Ectodermal cell (in vitro differentiated cells): ENCODE measurements around the gene SYF2.

ENCODE experiments used
- H3K27ac ChIP-seq: 2 replicates; pipeline ENCODE4 v1.7.0; 2013; ENCODE audit warnings: mild to moderate bottlenecking, low read depth, low read length; ENCODE audit not compliant: insufficient read depth, poor library complexity, severe bottlenecking
- H3K27me3 ChIP-seq: 2 replicates; pipeline ENCODE4 v1.7.0; 2013; ENCODE audit warnings: mild to moderate bottlenecking, low read length; ENCODE audit not compliant: insufficient read depth, control insufficient read depth, poor library complexity, severe bottlenecking
- H3K36me3 ChIP-seq: one replicate; pipeline ENCODE4 v1.7.0; 2013; ENCODE audit warnings: low read length; ENCODE audit not compliant: control insufficient read depth, insufficient read depth
- H3K4me1 ChIP-seq: one replicate; pipeline ENCODE4 v1.7.0; 2013; ENCODE audit warnings: low read length; ENCODE audit not compliant: control insufficient read depth, insufficient read depth
- H3K4me3 ChIP-seq: 2 replicates; pipeline ENCODE4 v1.7.0; 2013; ENCODE audit warnings: low read depth, low read length, control low read depth; ENCODE audit not compliant: insufficient read depth
- H3K9me3 ChIP-seq: 2 replicates; pipeline ENCODE4 v1.7.0; 2013; ENCODE audit warnings: mild to moderate bottlenecking, low read length, moderate library complexity; ENCODE audit not compliant: control insufficient read depth
- WGBS, 2 experiments: methylation state at CpG; one replicate each; pipeline ENCODE4 v1.1.7; 2013; ENCODE audit warnings: missing lambda C conversion rate in 2 of 2; 5-methylcytosine and 5-hydroxymethylcytosine counted together

The SYF2 gene

DNA sequence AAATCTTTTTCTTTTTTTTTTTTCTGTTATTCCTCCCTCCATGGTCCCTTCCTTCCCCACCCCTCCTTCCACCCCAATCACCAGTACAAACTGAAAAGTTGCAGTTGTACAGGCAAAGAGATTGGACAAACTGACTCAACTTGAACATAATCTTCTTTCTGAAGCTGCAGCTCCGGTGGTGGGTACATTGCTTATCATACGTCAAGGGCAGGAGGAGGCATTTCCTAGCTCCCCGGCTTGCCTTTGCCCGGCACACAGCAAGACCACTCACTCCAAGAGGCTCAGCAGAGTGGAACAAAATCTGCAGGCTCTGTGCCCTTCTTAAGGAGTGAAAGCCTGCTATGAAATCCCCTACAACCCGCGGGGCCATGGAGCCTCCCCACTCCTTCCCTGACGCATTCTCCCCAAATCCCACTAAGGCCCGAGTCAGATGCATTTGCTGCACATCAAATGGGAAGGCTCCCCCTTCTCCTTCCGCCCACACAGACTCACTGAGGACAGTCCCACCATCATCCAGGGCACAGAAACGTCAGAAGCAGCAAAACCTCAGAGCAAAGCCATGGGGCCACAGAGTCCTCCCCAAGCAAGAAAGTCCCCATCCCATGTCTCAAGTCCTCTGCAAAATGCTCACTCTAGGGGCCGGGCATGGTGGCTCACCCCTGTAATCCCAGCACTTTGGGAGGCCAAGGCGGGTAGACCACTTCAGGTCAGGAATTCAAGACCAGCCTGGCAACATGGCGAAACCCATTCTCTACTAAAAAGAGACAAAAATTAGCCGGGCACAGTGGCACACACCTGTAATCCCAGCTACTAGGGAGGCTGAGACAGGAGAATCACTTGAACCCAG lies 45.9 kb downstream of the SYF2 start:
- Histone ChIP-seq H3K36me3 (no peaks in the 10 kb centered on the region), H3K4me1 (no peaks in the 10 kb centered on the region), H3K9me3 (no peaks in the 10 kb centered on the region), H3K27me3 (no peaks in the 10 kb centered on the region), H3K27ac (no peak overlapping the region), H3K4me3 (no peak overlapping the region)
- 87 to 90% methylated on average over 14 of the region's 14 CpGs for WGBS, 2 experiments

DNA sequence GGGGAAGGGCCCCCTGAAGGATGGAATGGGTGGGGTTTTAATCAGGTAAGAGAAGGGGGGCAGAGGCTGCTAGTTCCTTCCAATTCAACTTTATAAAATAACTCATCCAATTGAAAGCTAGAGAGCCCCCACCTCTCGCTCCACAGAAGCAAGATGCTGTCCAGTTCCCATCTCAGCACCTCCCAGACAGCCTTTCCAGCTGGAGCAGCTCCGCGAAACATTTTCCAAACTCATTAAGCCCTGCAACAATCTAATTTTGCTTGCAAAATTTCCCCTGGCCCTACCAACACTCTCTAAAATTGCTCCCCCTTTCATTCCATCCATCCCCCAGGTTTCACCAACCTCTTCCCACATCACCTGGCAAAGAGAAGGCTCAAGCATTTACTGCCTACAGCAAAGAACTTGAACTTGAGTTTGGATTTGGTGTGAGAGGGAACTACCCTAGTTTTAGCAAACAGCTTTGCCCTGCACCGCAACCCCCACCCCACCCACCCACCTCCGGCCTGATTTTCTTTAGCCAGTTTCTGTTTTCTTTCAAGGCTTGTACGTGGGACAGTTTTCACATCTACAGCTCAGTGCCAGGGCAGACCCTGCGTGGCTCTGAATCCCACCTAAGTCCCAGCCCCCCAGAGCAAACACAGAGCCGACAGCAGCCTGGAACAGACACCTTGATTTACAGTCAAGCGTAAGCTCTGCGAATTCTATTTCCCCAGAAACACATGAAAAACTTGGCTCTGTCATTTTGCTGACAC lies 46.7 kb downstream of the SYF2 start:
- H3K27ac ChIP-seq, result no peak overlapping the region
- 91% methylated on average over 10 of the region's 10 CpGs for WGBS, 2 experiments
- H3K4me3 ChIP-seq, result no peak overlapping the region
- H3K4me1 ChIP-seq, result no peaks in the 10 kb centered on the region
- H3K36me3 ChIP-seq, result no peaks in the 10 kb centered on the region
- H3K9me3 ChIP-seq, result no peaks in the 10 kb centered on the region
- no peaks in the 10 kb centered on the region for H3K27me3 ChIP-seq

DNA sequence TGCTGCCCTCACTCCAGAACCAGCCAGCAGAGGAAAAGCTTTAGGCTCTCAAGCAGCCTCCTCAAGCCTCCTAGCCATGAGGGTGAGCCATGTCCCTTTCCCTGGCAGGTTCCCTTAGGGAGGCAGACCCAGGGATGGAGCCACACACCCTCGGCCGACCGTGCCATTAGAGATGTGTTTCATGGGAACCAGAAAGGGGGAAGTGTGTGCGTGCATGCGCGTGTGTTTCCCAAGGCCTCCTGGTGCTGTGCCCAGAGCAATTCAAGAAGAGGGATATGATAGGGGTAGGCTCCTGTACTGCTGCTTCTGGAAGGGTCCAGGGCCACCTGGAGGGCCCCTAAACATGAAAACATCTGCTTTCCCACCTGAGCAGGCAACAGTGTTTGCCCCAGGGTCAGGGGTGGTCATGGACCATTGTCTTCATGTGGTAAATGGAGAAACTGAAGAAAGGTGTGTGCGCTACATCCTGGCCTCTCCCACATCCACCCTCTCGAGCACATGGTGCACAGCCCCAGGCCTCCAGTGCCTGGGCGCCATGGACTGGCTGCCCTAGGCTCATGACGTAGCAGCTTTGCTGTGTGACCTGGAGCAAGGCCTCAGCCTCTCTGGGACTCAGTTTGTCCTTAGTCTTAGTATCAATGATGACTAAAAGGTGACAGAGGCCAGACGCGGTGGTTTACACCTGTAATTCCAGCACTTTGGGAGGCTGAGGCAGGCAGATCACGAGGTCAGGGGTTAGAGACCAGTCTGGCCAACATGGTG lies 48.1 kb downstream of the SYF2 start:
- no peaks in the 10 kb centered on the region for H3K27me3 ChIP-seq
- H3K4me1 ChIP-seq, result no peaks in the 10 kb centered on the region
- no peak overlapping the region for H3K27ac ChIP-seq
- H3K9me3 ChIP-seq, result no peaks in the 10 kb centered on the region
- H3K4me3 ChIP-seq, result no peak overlapping the region
- 93 to 95% methylated on average over 13 of the region's 13 CpGs for WGBS, 2 experiments
- H3K36me3 ChIP-seq, result no peaks in the 10 kb centered on the region

DNA sequence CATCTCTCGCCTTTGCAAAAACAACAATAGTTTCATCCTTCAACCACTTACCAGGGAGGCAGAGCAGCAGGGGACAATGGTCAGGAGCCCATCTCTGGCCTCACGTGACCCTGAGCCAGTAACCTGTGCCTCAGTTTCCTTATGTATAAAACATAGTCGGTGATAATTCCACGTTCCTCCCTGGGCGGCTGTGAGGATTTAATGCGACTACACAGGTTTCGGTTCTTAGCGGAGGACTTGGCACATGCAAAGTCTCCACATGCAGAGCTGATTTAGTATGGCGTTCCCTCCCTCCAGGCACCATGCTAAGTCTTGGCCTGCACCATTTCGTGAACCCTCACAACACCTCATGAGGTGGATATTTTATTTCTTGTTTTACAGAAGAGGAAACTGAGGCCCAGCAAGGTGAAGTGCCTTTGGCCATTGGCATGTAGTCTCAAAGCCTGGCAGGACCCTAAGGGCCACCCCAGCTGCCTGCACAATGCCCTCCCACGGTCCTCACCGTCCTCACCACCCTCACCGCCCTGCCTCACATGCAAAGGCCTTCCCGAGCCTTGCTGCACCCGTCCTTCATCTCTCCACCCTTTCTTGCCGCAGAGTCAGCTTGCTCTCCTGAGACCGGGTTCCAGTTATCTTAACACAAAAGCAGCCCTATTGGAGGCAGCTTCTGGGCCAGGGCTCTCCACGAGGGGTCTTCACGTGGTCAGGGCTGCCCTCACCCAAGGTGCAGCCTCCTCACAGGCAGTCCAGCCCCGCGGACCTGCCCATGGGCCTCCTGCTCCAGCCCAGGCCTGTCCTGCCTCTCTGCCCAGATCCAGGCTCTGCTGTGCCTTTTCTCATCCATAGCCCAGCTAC lies 48.9 kb downstream of the SYF2 start:
- H3K27me3 ChIP-seq, result no peaks in the 10 kb centered on the region
- no peaks in the 10 kb centered on the region for H3K4me1 ChIP-seq
- no peak overlapping the region for H3K27ac ChIP-seq
- H3K9me3 ChIP-seq, result no peaks in the 10 kb centered on the region
- H3K4me3 ChIP-seq, result no peak overlapping the region
- 91 to 94% methylated on average over 21 of the region's 21 CpGs for WGBS, 2 experiments
- H3K36me3 ChIP-seq, result no peaks in the 10 kb centered on the region

DNA sequence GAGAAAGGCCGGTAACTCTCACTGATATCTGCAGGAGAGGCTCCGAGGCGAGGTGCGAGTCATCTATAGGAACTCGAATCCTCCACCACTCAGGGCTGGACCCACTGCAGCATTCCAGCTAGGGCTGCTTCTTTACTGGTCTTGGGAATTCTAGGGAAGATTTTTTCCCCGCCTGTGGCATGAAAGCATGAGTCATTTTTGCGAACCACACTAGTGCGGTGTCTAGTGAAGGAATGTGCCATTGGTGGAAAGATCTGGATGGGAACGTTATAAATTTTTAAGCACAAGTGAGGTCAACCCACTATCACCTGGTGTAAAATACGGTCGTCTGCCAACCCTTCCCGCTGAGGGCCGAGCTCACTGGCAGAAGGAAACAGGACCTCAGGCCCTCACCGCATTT lies 49.7 kb downstream of the SYF2 start:
- WGBS, 2 experiments, result 89 to 95% methylated on average over 14 of the region's 14 CpGs

DNA sequence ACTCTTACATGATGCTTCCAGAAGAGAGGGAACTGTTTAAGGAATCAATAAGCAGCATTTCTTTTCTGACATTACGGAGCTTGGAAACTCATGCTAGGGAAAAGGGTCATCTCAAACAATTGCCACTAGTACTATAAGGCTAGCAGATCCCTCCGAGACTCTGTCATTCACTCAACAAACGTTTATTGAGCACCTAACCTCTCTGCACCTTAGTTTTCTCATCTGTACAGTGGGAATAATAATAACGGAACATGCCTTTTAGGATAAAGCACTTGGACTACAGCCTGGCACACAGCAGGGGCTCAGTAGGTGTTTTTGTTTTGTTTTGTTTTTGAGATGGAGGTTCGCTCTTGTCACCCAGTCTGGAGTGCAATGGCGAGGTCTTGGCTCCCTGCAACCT lies 51.3 kb downstream of the SYF2 start:
- WGBS, 2 experiments, result 92 to 94% methylated on average over 6 of the region's 6 CpGs
- Histone ChIP-seq H3K27ac (no peak overlapping the region), H3K4me3 (no peak overlapping the region), H3K4me1 (no peaks in the 10 kb centered on the region), H3K36me3 (no peaks in the 10 kb centered on the region), H3K27me3 (no peaks in the 10 kb centered on the region), H3K9me3 (no peaks in the 10 kb centered on the region)

More for the DNA sequence above, 49.7 kb downstream of the SYF2 start:
- Histone ChIP-seq H3K4me3 (no peak overlapping the region), H3K27me3 (no peaks in the 10 kb centered on the region), H3K27ac (no peak overlapping the region), H3K36me3 (no peaks in the 10 kb centered on the region), H3K9me3 (no peaks in the 10 kb centered on the region), H3K4me1 (no peaks in the 10 kb centered on the region)

DNA sequence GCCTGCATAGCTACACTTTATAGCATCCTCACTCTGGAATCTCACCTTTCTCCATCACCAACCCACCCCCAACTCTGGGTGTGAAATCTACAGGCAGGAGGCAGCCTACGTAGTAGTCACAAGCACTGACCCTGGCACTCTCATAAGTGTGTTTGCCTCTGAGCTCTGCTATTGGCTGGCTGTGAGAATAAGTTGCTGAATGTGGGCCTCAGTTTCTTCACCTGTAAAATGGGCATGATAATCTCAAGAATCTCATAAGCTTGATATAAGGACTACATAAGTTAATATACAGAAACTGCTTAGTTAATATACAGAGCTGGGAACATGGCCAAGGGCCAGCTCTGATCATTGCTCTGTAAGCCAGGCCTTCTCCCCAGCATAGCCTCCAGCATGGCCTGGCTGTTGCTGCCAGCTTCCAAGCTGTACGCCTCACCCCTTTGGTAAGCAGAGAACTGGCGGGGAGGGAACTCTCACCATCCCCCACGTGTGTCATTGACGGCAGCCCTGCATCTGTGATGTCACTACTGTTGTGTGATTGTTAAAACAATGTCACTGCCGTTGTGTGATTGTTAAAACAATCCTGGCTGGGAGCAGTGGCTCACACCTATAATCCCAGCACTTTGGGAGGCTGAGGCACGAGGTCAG lies 53.3 kb downstream of the SYF2 start:
- Histone ChIP-seq H3K4me3 (no peak overlapping the region), H3K27ac (no peak overlapping the region), H3K36me3 (no peaks in the 10 kb centered on the region), H3K27me3 (no peaks in the 10 kb centered on the region), H3K4me1 (no peaks in the 10 kb centered on the region), H3K9me3 (no peaks in the 10 kb centered on the region)
- WGBS, 2 experiments, result 90% methylated on average over 7 of the region's 7 CpGs

DNA sequence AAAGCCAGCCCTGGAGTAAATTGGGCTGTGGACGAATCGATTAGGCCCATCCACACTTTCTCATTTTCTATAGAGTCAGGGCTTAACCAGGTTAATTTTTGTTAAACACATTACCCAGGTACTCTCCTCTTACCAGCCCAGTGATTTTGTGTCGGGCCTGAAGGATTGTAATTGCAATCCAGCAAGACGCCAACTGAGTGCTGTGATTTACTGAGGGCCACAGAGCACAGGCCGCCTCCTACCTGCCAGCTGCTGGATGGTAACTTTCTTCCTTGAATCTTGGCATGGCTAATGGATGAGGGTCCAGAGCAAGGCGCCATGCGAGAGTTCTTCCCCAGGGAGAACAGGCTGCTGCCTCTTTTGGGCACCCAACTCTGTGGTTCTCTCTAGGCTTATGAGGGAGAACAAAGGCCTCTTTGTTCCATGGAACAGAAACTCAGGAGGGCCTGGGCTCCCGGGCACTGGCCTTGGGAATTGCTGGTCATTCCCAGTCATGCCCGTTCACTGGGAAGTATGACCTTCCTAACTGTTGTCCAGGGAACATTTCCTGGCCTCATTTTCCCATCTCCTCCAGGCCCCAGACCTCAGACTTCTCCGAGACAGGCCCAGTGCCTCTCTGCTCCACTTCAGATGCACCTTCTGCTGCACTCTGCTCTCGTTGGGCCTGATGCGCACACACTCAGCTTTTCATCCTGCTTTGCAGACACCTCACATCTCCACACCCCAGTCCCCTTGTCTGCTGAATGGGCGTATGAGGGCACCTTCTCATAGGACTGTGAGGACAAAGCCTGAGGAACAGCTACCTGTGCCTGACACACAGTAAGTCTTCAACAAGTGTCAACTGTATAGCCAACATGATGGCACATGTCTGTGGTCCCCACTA lies 57.3 kb downstream of the SYF2 start:
- no peak overlapping the region for H3K27ac ChIP-seq
- no peaks in the 10 kb centered on the region for H3K27me3 ChIP-seq
- no peaks in the 10 kb centered on the region for H3K36me3 ChIP-seq
- H3K4me3 ChIP-seq, result no peak overlapping the region
- no peaks in the 10 kb centered on the region for H3K9me3 ChIP-seq
- H3K4me1 ChIP-seq, result no peaks in the 10 kb centered on the region
- WGBS, 2 experiments, result 92% methylated on average over 13 of the region's 13 CpGs

DNA sequence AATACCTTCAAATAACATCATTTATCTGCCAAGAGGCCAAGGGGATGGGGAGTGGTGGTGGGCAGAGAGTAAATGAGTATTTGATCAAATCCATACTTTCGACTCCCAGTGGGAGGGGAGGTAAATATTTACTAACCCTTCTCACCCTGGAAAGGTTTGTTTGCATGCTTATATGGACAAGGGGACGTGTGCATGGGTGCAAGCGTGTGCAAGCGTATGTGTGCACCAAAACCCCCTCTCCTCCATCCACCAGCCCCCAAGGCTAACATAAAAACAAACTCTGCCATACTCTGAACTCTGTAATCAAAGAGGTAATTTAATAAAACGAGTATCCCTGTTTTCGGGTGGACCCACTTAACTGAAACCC lies 58.0 kb downstream of the SYF2 start:
- no peaks in the 10 kb centered on the region for H3K4me1 ChIP-seq
- WGBS, 2 experiments, result 90 to 96% methylated on average over 6 of the region's 6 CpGs
- no peaks in the 10 kb centered on the region for H3K36me3 ChIP-seq
- no peak overlapping the region for H3K4me3 ChIP-seq
- no peaks in the 10 kb centered on the region for H3K9me3 ChIP-seq
- H3K27me3 ChIP-seq, result no peaks in the 10 kb centered on the region
- H3K27ac ChIP-seq, result no peak overlapping the region
